Measurements from ENCODE around the gene MFAP3. TPM values are rescaled to one million over a fixed set of nuclear protein-coding genes. Genes with fewer than 3 reads are reported as not detected.

Gene MFAP3
- polyA plus RNA-seq, 2 donors: 1.3 to 8.0 TPM

- no peak overlapping the region for H3K4me3 ChIP-seq (ENCODE audit: low read depth in 1 of 2, low read length in 2 of 2)
- 81 to 82% methylated on average over 7 of the region's 7 CpGs for WGBS, 2 donors
Observed at GRCh38 chr5:154046486-154046885, 7.7 kb downstream of the MFAP3 start.

GRCh38 chr5:154047324-154047723 is 8.6 kb downstream of the MFAP3 start:
- WGBS, 2 donors: 87% methylated on average over 3 of the region's 3 CpGs
- Histone ChIP-seq H3K4me1 (ENCODE audit: control insufficient read depth in 2 of 2, insufficient read depth in 2 of 2, low read length in 1 of 2) (no peaks in the 10 kb centered on the region), H3K36me3 (ENCODE audit: control insufficient read depth in 2 of 2, insufficient read depth in 2 of 2, low read length in 1 of 2) (peaks cover 0 to 6% of the 10 kb centered on the region in 2 donors), H3K27ac (ENCODE audit: low read depth in 2 of 2, low read length in 1 of 2) (no peak overlapping the region), H3K9me3 (ENCODE audit: control insufficient read depth in 2 of 2, insufficient read depth in 1 of 2, low read depth in 1 of 2, low read length in 1 of 2) (no peaks in the 10 kb centered on the region), H3K27me3 (ENCODE audit: control insufficient read depth in 1 of 2, insufficient read depth in 2 of 2, low read length in 2 of 2) (no peaks in the 10 kb centered on the region), H3K4me3 (ENCODE audit: low read depth in 1 of 2, low read length in 2 of 2) (no peak overlapping the region)

More at GRCh38 chr5:154046486-154046885, 7.7 kb downstream of the MFAP3 start:
- no peaks in the 10 kb centered on the region for H3K4me1 ChIP-seq (ENCODE audit: control insufficient read depth in 2 of 2, insufficient read depth in 2 of 2, low read length in 1 of 2)
- H3K9me3 ChIP-seq (ENCODE audit: control insufficient read depth in 2 of 2, insufficient read depth in 1 of 2, low read depth in 1 of 2, low read length in 1 of 2): no peaks in the 10 kb centered on the region
- H3K27ac ChIP-seq (ENCODE audit: low read depth in 2 of 2, low read length in 1 of 2): no peak overlapping the region
- H3K27me3 ChIP-seq (ENCODE audit: control insufficient read depth in 1 of 2, insufficient read depth in 2 of 2, low read length in 2 of 2): no peaks in the 10 kb centered on the region
- peaks cover 0 to 6% of the 10 kb centered on the region in 2 donors for H3K36me3 ChIP-seq (ENCODE audit: control insufficient read depth in 2 of 2, insufficient read depth in 2 of 2, low read length in 1 of 2)

GRCh38 chr5:154049636-154050035 is 10.9 kb downstream of the MFAP3 start:
- H3K36me3 ChIP-seq (ENCODE audit: control insufficient read depth in 2 of 2, insufficient read depth in 2 of 2, low read length in 1 of 2): peaks cover 0 to 3% of the 10 kb centered on the region in 2 donors
- H3K27ac ChIP-seq (ENCODE audit: low read depth in 2 of 2, low read length in 1 of 2): no peak overlapping the region
- no peaks in the 10 kb centered on the region for H3K4me1 ChIP-seq (ENCODE audit: control insufficient read depth in 2 of 2, insufficient read depth in 2 of 2, low read length in 1 of 2)
- WGBS, 2 donors: 82 to 85% methylated on average over 5 of the region's 5 CpGs
- H3K27me3 ChIP-seq (ENCODE audit: control insufficient read depth in 1 of 2, insufficient read depth in 2 of 2, low read length in 2 of 2): no peaks in the 10 kb centered on the region
- H3K4me3 ChIP-seq (ENCODE audit: low read depth in 1 of 2, low read length in 2 of 2): no peak overlapping the region
- no peaks in the 10 kb centered on the region for H3K9me3 ChIP-seq (ENCODE audit: control insufficient read depth in 2 of 2, insufficient read depth in 1 of 2, low read depth in 1 of 2, low read length in 1 of 2)

- no peak overlapping the region for H3K4me3 ChIP-seq (ENCODE audit: low read depth in 1 of 2, low read length in 2 of 2)
- no peaks in the 10 kb centered on the region for H3K27me3 ChIP-seq (ENCODE audit: control insufficient read depth in 1 of 2, insufficient read depth in 2 of 2, low read length in 2 of 2)
- H3K9me3 ChIP-seq (ENCODE audit: control insufficient read depth in 2 of 2, insufficient read depth in 1 of 2, low read depth in 1 of 2, low read length in 1 of 2): no peaks in the 10 kb centered on the region
- no peak overlapping the region for H3K27ac ChIP-seq (ENCODE audit: low read depth in 2 of 2, low read length in 1 of 2)
- no peaks in the 10 kb centered on the region for H3K4me1 ChIP-seq (ENCODE audit: control insufficient read depth in 2 of 2, insufficient read depth in 2 of 2, low read length in 1 of 2)
- WGBS, 2 donors: 86 to 87% methylated on average over 4 of the region's 4 CpGs
- H3K36me3 ChIP-seq (ENCODE audit: control insufficient read depth in 2 of 2, insufficient read depth in 2 of 2, low read length in 1 of 2): no peaks in the 10 kb centered on the region
Observed at GRCh38 chr5:154053468-154053867, 14.7 kb downstream of the MFAP3 start.

- 87 to 91% methylated on average over 2 of the region's 2 CpGs for WGBS, 2 donors
Observed at GRCh38 chr5:154055201-154055600, 16.4 kb downstream of the MFAP3 start.

GRCh38 chr5:154058055-154059038 is 19.6 kb downstream of the MFAP3 start:
- Histone ChIP-seq H3K27me3 (ENCODE audit: control insufficient read depth in 1 of 2, insufficient read depth in 2 of 2, low read length in 2 of 2) (no peaks in the 10 kb centered on the region), H3K36me3 (ENCODE audit: control insufficient read depth in 2 of 2, insufficient read depth in 2 of 2, low read length in 1 of 2) (no peaks in the 10 kb centered on the region), H3K4me3 (ENCODE audit: low read depth in 1 of 2, low read length in 2 of 2) (no peak overlapping the region), H3K9me3 (ENCODE audit: control insufficient read depth in 2 of 2, insufficient read depth in 1 of 2, low read depth in 1 of 2, low read length in 1 of 2) (no peaks in the 10 kb centered on the region), H3K4me1 (ENCODE audit: control insufficient read depth in 2 of 2, insufficient read depth in 2 of 2, low read length in 1 of 2) (no peaks in the 10 kb centered on the region), H3K27ac (ENCODE audit: low read depth in 2 of 2, low read length in 1 of 2) (no peak overlapping the region)
- WGBS, 2 donors: 55 to 73% methylated on average over 10 of the region's 10 CpGs

More at GRCh38 chr5:154055201-154055600, 16.4 kb downstream of the MFAP3 start:
- no peaks in the 10 kb centered on the region for H3K9me3 ChIP-seq (ENCODE audit: control insufficient read depth in 2 of 2, insufficient read depth in 1 of 2, low read depth in 1 of 2, low read length in 1 of 2)
- no peaks in the 10 kb centered on the region for H3K4me1 ChIP-seq (ENCODE audit: control insufficient read depth in 2 of 2, insufficient read depth in 2 of 2, low read length in 1 of 2)
- H3K36me3 ChIP-seq (ENCODE audit: control insufficient read depth in 2 of 2, insufficient read depth in 2 of 2, low read length in 1 of 2): no peaks in the 10 kb centered on the region
- no peaks in the 10 kb centered on the region for H3K27me3 ChIP-seq (ENCODE audit: control insufficient read depth in 1 of 2, insufficient read depth in 2 of 2, low read length in 2 of 2)
- no peak overlapping the region for H3K4me3 ChIP-seq (ENCODE audit: low read depth in 1 of 2, low read length in 2 of 2)
- H3K27ac ChIP-seq (ENCODE audit: low read depth in 2 of 2, low read length in 1 of 2): no peak overlapping the region

GRCh38 chr5:154059039-154059430 is 20.3 kb downstream of the MFAP3 start:
- Histone ChIP-seq H3K9me3 (ENCODE audit: control insufficient read depth in 2 of 2, insufficient read depth in 1 of 2, low read depth in 1 of 2, low read length in 1 of 2) (no peaks in the 10 kb centered on the region), H3K4me3 (ENCODE audit: low read depth in 1 of 2, low read length in 2 of 2) (no peak overlapping the region), H3K36me3 (ENCODE audit: control insufficient read depth in 2 of 2, insufficient read depth in 2 of 2, low read length in 1 of 2) (no peaks in the 10 kb centered on the region), H3K27me3 (ENCODE audit: control insufficient read depth in 1 of 2, insufficient read depth in 2 of 2, low read length in 2 of 2) (no peaks in the 10 kb centered on the region), H3K27ac (ENCODE audit: low read depth in 2 of 2, low read length in 1 of 2) (no peak overlapping the region), H3K4me1 (ENCODE audit: control insufficient read depth in 2 of 2, insufficient read depth in 2 of 2, low read length in 1 of 2) (no peaks in the 10 kb centered on the region)
- WGBS, 2 donors: 49 to 63% methylated on average over 6 of the region's 6 CpGs

- Histone ChIP-seq H3K27me3 (ENCODE audit: control insufficient read depth in 1 of 2, insufficient read depth in 2 of 2, low read length in 2 of 2) (no peaks in the 10 kb centered on the region), H3K36me3 (ENCODE audit: control insufficient read depth in 2 of 2, insufficient read depth in 2 of 2, low read length in 1 of 2) (no peaks in the 10 kb centered on the region), H3K9me3 (ENCODE audit: control insufficient read depth in 2 of 2, insufficient read depth in 1 of 2, low read depth in 1 of 2, low read length in 1 of 2) (no peaks in the 10 kb centered on the region), H3K4me1 (ENCODE audit: control insufficient read depth in 2 of 2, insufficient read depth in 2 of 2, low read length in 1 of 2) (no peaks in the 10 kb centered on the region), H3K27ac (ENCODE audit: low read depth in 2 of 2, low read length in 1 of 2) (no peak overlapping the region), H3K4me3 (ENCODE audit: low read depth in 1 of 2, low read length in 2 of 2) (no peak overlapping the region)
- WGBS, 2 donors: 66 to 84% methylated on average over 4 of the region's 4 CpGs
Observed at GRCh38 chr5:154059583-154059982, 20.8 kb downstream of the MFAP3 start.

- Histone ChIP-seq H3K4me3 (ENCODE audit: low read depth in 1 of 2, low read length in 2 of 2) (no peak overlapping the region), H3K4me1 (ENCODE audit: control insufficient read depth in 2 of 2, insufficient read depth in 2 of 2, low read length in 1 of 2) (no peaks in the 10 kb centered on the region), H3K36me3 (ENCODE audit: control insufficient read depth in 2 of 2, insufficient read depth in 2 of 2, low read length in 1 of 2) (no peaks in the 10 kb centered on the region), H3K27ac (ENCODE audit: low read depth in 2 of 2, low read length in 1 of 2) (no peak overlapping the region), H3K27me3 (ENCODE audit: control insufficient read depth in 1 of 2, insufficient read depth in 2 of 2, low read length in 2 of 2) (no peaks in the 10 kb centered on the region), H3K9me3 (ENCODE audit: control insufficient read depth in 2 of 2, insufficient read depth in 1 of 2, low read depth in 1 of 2, low read length in 1 of 2) (no peaks in the 10 kb centered on the region)
- 89 to 90% methylated on average over 3 of the region's 3 CpGs for WGBS, 2 donors
Observed at GRCh38 chr5:154060606-154061005, 21.8 kb downstream of the MFAP3 start.

GRCh38 chr5:154063372-154063771 is 24.6 kb downstream of the MFAP3 start:
- no peaks in the 10 kb centered on the region for H3K4me1 ChIP-seq (ENCODE audit: control insufficient read depth in 2 of 2, insufficient read depth in 2 of 2, low read length in 1 of 2)
- no peaks in the 10 kb centered on the region for H3K36me3 ChIP-seq (ENCODE audit: control insufficient read depth in 2 of 2, insufficient read depth in 2 of 2, low read length in 1 of 2)
- no peaks in the 10 kb centered on the region for H3K9me3 ChIP-seq (ENCODE audit: control insufficient read depth in 2 of 2, insufficient read depth in 1 of 2, low read depth in 1 of 2, low read length in 1 of 2)
- H3K27me3 ChIP-seq (ENCODE audit: control insufficient read depth in 1 of 2, insufficient read depth in 2 of 2, low read length in 2 of 2): no peaks in the 10 kb centered on the region
- H3K4me3 ChIP-seq (ENCODE audit: low read depth in 1 of 2, low read length in 2 of 2): no peak overlapping the region
- H3K27ac ChIP-seq (ENCODE audit: low read depth in 2 of 2, low read length in 1 of 2): no peak overlapping the region

Measured in esophagus (tissue), 2 donors.